Activated T-helper 17 cell treated with anti-CD3 and anti-CD28 coated beads, Interleukin-2, amount 50 U/mL, for 72 hours (primary cell): ENCODE measurements around the gene SLC34A1. TPM values are rescaled to one million over a fixed set of nuclear protein-coding genes. Genes with fewer than 3 reads are reported as not detected.

Experiments
- ATAC-seq: fragments of 150-1000 bp; cut with Tn5 transposase; replicated peaks from 2 replicates; pipeline ENCODE4 v1.10.0; 2021; ENCODE audit warnings: mild to moderate bottlenecking, moderate library complexity
- H3K27ac Mint-ChIP-seq: one replicate; pipeline ENCODE4 v1.8.0; 2022; ENCODE audit warnings: mixed read lengths
- H3K27me3 Mint-ChIP-seq: one replicate; pipeline ENCODE4 v1.8.0; 2022; ENCODE audit warnings: mixed read lengths
- H3K36me3 Mint-ChIP-seq: one replicate; pipeline ENCODE4 v1.8.0; 2022; ENCODE audit warnings: low read depth, mild to moderate bottlenecking, mixed read lengths
- H3K4me1 Mint-ChIP-seq: one replicate; pipeline ENCODE4 v1.8.0; 2022; ENCODE audit warnings: mixed read lengths
- H3K4me3 Mint-ChIP-seq: one replicate; pipeline ENCODE4 v1.8.0; 2022; ENCODE audit warnings: mild to moderate bottlenecking, mixed read lengths
- H3K9me3 Mint-ChIP-seq: one replicate; pipeline ENCODE4 v1.8.0; 2022; ENCODE audit warnings: mixed read lengths
- total RNA-seq, 2 donors: library from RNA; stranded (reverse); gene quantifications; one replicate each; pipeline ENCODE4 v1.2.3, GENCODE V29; 2022

The SLC34A1 gene
- total RNA-seq, 2 donors from 2014 or later, result 0.56 to 1.1 TPM

- H3K9me3 Mint-ChIP-seq, result no peaks in the 10 kb centered on the region
- no peak for ATAC-seq
- peaks cover 33% of the 10 kb centered on the region for H3K4me1 Mint-ChIP-seq
- H3K4me3 Mint-ChIP-seq, result peak overlapping the region; percentile 91
- H3K27me3 Mint-ChIP-seq, result no peaks in the 10 kb centered on the region
- H3K27ac Mint-ChIP-seq, result peak overlapping the region; percentile 99
- H3K36me3 Mint-ChIP-seq, result peaks cover 58% of the 10 kb centered on the region
Observed at GRCh38 chr5:177349762-177350161, 34.5 kb upstream of the SLC34A1 start.

GRCh38 chr5:177350776-177351391 lies 33.4 kb upstream of the SLC34A1 start:
- H3K36me3 Mint-ChIP-seq, result peaks cover 48% of the 10 kb centered on the region
- peak overlapping the region; percentile 99 for H3K27ac Mint-ChIP-seq
- ATAC-seq, result peak; percentile 6

GRCh38 chr5:177351392-177352329 lies 32.6 kb upstream of the SLC34A1 start, which contains the start of gene LMAN2:
Gene LMAN2, minus strand, starts transcription at chr5:177351668. Its CDS starts 21 bp downstream, at chr5:177351647.
- Mint-ChIP-seq H3K4me3 (peak within 1 kb of the TSS; percentile 91), H3K27ac (peak within 1 kb of the TSS; percentile 99), H3K36me3 (peaks cover 40% of the 10 kb centered on the region), H3K4me1 (peaks cover 40% of the 10 kb centered on the region), H3K9me3 (no peaks in the 10 kb centered on the region), H3K27me3 (no peaks in the 10 kb centered on the region)
- ATAC-seq, result peak; percentile 98

More at GRCh38 chr5:177350776-177351391, 33.4 kb upstream of the SLC34A1 start:
- H3K27me3 Mint-ChIP-seq, result no peaks in the 10 kb centered on the region
- no peaks in the 10 kb centered on the region for H3K9me3 Mint-ChIP-seq
- H3K4me1 Mint-ChIP-seq, result peaks cover 37% of the 10 kb centered on the region
- H3K4me3 Mint-ChIP-seq, result peak overlapping the region; percentile 91

GRCh38 chr5:177353093-177353492 lies 31.1 kb upstream of the SLC34A1 start:
- no peaks in the 10 kb centered on the region for H3K27me3 Mint-ChIP-seq
- H3K4me1 Mint-ChIP-seq, result peaks cover 47% of the 10 kb centered on the region
- H3K9me3 Mint-ChIP-seq, result no peaks in the 10 kb centered on the region
- peaks cover 38% of the 10 kb centered on the region for H3K36me3 Mint-ChIP-seq
- no peak for ATAC-seq
- peak overlapping the region; percentile 31 for H3K4me3 Mint-ChIP-seq
- no peak overlapping the region for H3K27ac Mint-ChIP-seq

- no peak for ATAC-seq
- Mint-ChIP-seq H3K9me3 (no peaks in the 10 kb centered on the region), H3K36me3 (peaks cover 32% of the 10 kb centered on the region), H3K27me3 (no peaks in the 10 kb centered on the region), H3K4me1 (peaks cover 47% of the 10 kb centered on the region), H3K4me3 (peak overlapping the region; percentile 35), H3K27ac (peak overlapping the region; percentile 65)
Observed at GRCh38 chr5:177354256-177354655, 30.0 kb upstream of the SLC34A1 start.

- H3K9me3 Mint-ChIP-seq, result no peaks in the 10 kb centered on the region
- peaks cover 32% of the 10 kb centered on the region for H3K36me3 Mint-ChIP-seq
- peak overlapping the region; percentile 35 for H3K4me3 Mint-ChIP-seq
- H3K27me3 Mint-ChIP-seq, result no peaks in the 10 kb centered on the region
- no peak for ATAC-seq
- H3K27ac Mint-ChIP-seq, result peak overlapping the region; percentile 65
- H3K4me1 Mint-ChIP-seq, result peaks cover 46% of the 10 kb centered on the region
Observed at GRCh38 chr5:177354711-177355110, 29.5 kb upstream of the SLC34A1 start.

GRCh38 chr5:177355162-177355867 lies 28.9 kb upstream of the SLC34A1 start:
- H3K4me3 Mint-ChIP-seq, result peak overlapping the region; percentile 80
- peak overlapping the region; percentile 5 for H3K27ac Mint-ChIP-seq
- H3K4me1 Mint-ChIP-seq, result peaks cover 46% of the 10 kb centered on the region
- no peak for ATAC-seq
- H3K36me3 Mint-ChIP-seq, result peaks cover 30% of the 10 kb centered on the region
- H3K27me3 Mint-ChIP-seq, result no peaks in the 10 kb centered on the region
- no peaks in the 10 kb centered on the region for H3K9me3 Mint-ChIP-seq

GRCh38 chr5:177355868-177356168 lies 28.4 kb upstream of the SLC34A1 start:
- Mint-ChIP-seq H3K36me3 (peaks cover 26% of the 10 kb centered on the region), H3K9me3 (no peaks in the 10 kb centered on the region), H3K4me3 (peak overlapping the region; percentile 80), H3K4me1 (peaks cover 41% of the 10 kb centered on the region), H3K27ac (peak overlapping the region; percentile 5), H3K27me3 (no peaks in the 10 kb centered on the region)
- no peak for ATAC-seq

GRCh38 chr5:177356746-177357145 lies 27.5 kb upstream of the SLC34A1 start:
- no peak for ATAC-seq
- Mint-ChIP-seq H3K4me3 (peak overlapping the region; percentile 80), H3K36me3 (peaks cover 28% of the 10 kb centered on the region), H3K27ac (peak overlapping the region; percentile 82), H3K4me1 (peaks cover 45% of the 10 kb centered on the region), H3K9me3 (no peaks in the 10 kb centered on the region), H3K27me3 (no peaks in the 10 kb centered on the region)

GRCh38 chr5:177357146-177357458 lies 27.1 kb upstream of the SLC34A1 start:
- peaks cover 32% of the 10 kb centered on the region for H3K36me3 Mint-ChIP-seq
- no peaks in the 10 kb centered on the region for H3K9me3 Mint-ChIP-seq
- peak overlapping the region; percentile 80 for H3K4me3 Mint-ChIP-seq
- no peak for ATAC-seq
- no peaks in the 10 kb centered on the region for H3K27me3 Mint-ChIP-seq
- peaks cover 49% of the 10 kb centered on the region for H3K4me1 Mint-ChIP-seq
- H3K27ac Mint-ChIP-seq, result peak overlapping the region; percentile 82

- Mint-ChIP-seq H3K4me3 (peak within 1 kb of the TSS; percentile 80), H3K27me3 (no peaks in the 10 kb centered on the region), H3K4me1 (peaks cover 55% of the 10 kb centered on the region), H3K27ac (peak within 1 kb of the TSS; percentile 82), H3K9me3 (no peaks in the 10 kb centered on the region), H3K36me3 (peaks cover 36% of the 10 kb centered on the region)
- ATAC-seq, result peak; percentile 94
Observed at GRCh38 chr5:177357459-177358351, 26.5 kb upstream of the SLC34A1 start, which contains the start of gene RGS14. Gene RGS14, plus strand, starts transcription at chr5:177357924. Its CDS starts 101 bp downstream, at chr5:177358025.

GRCh38 chr5:177358370-177358819 lies 25.8 kb upstream of the SLC34A1 start:
- H3K4me1 Mint-ChIP-seq, result peaks cover 58% of the 10 kb centered on the region
- H3K4me3 Mint-ChIP-seq, result peak overlapping the region; percentile 80
- peaks cover 36% of the 10 kb centered on the region for H3K36me3 Mint-ChIP-seq
- no peak for ATAC-seq
- H3K27me3 Mint-ChIP-seq, result no peaks in the 10 kb centered on the region
- no peaks in the 10 kb centered on the region for H3K9me3 Mint-ChIP-seq
- peak overlapping the region; percentile 82 for H3K27ac Mint-ChIP-seq

GRCh38 chr5:177359451-177359851 lies 24.8 kb upstream of the SLC34A1 start:
- no peaks in the 10 kb centered on the region for H3K27me3 Mint-ChIP-seq
- H3K4me3 Mint-ChIP-seq, result peak overlapping the region; percentile 80
- H3K27ac Mint-ChIP-seq, result peak overlapping the region; percentile 82
- no peak for ATAC-seq
- peaks cover 39% of the 10 kb centered on the region for H3K36me3 Mint-ChIP-seq
- H3K9me3 Mint-ChIP-seq, result no peaks in the 10 kb centered on the region
- peaks cover 60% of the 10 kb centered on the region for H3K4me1 Mint-ChIP-seq
